ENCODE measurements around the gene SDCBP2.

DNA sequence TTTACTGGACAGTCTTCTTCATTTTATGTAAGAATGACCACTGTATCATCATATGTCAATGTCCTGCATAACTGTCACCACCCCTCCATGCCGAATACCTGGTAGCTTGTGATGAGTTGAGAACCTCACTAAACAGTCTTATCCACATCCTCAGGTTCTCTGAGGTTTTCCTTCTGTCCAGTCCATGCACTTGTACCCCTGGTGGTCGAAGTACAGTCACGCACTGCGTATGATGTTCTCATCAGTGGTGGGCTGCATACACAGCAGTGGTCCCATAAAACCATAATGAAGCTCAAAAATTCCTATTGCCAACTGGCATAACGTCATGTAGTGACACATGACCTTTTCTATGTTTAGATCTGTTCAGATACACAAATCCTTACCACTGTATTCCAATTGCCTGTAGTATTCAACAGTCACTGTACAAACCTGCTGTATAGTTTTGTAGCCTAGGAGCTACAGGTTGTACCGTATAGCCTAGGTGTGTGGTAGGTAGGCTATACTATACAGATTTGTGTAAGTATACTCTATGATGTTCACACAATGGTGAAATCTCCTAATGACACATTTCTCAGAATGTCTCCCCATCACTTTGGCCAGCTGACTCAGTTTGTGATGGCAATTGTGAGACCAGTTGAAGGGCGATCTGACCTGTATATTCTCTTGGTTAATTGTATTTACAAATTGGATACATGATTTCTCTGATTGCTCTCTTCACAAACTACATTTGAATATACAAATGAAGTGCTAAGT is 31.3 kb upstream of the SDCBP2 start:
- no peak for TF ChIP-seq NRF1 (IDR thresholded peaks at IDR 0.05; ENCODE audit: low read depth, low read length)
- TF ChIP-seq, protein P1, sequence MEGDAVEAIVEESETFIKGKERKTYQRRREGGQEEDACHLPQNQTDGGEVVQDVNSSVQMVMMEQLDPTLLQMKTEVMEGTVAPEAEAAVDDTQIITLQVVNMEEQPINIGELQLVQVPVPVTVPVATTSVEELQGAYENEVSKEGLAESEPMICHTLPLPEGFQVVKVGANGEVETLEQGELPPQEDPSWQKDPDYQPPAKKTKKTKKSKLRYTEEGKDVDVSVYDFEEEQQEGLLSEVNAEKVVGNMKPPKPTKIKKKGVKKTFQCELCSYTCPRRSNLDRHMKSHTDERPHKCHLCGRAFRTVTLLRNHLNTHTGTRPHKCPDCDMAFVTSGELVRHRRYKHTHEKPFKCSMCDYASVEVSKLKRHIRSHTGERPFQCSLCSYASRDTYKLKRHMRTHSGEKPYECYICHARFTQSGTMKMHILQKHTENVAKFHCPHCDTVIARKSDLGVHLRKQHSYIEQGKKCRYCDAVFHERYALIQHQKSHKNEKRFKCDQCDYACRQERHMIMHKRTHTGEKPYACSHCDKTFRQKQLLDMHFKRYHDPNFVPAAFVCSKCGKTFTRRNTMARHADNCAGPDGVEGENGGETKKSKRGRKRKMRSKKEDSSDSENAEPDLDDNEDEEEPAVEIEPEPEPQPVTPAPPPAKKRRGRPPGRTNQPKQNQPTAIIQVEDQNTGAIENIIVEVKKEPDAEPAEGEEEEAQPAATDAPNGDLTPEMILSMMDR (IDR thresholded peaks at IDR 0.05; ENCODE audit: control extremely low read depth in 1 of 3, insufficient read depth in 1 of 3, low read depth in 1 of 3, low read length in 3 of 3): peak in 1 of 3 experiments; percentile 3; a peak in 1 of 4 replicates

Data from H1 (cell line).